T-helper 17 cell (primary cell): ENCODE data around the gene TBC1D3B. TPM values are rescaled to one million over a fixed set of nuclear protein-coding genes. Genes with fewer than 3 reads are reported as not detected.
"Not testable (repeated sequence)": the region's sequence is repeated elsewhere in the genome, so short reads cannot be mapped to it uniquely, and the experiment has no call there.

Experiments used
- ATAC-seq: fragments of 150-1000 bp; cut with Tn5 transposase; 2 replicates; pipeline ENCODE4 v1.10.0; 2021; ENCODE audit warnings: mild to moderate bottlenecking, moderate library complexity
- DNase-seq, 3 donors: peaks; one replicate each; pipeline versions ENCODE4 v3.0.0 to v3.0.0-alpha.2; 2020 to 2021
- H3K9me3 ChIP-seq: one replicate; pipeline ENCODE4 v1.7.0; 2013; ENCODE audit warnings: low read length, mild to moderate bottlenecking; ENCODE audit not compliant: control insufficient read depth, poor library complexity, severe bottlenecking
- H3K27ac Mint-ChIP-seq: one replicate; pipeline ENCODE4 v1.8.0; 2022; ENCODE audit warnings: mild to moderate bottlenecking, moderate library complexity, mixed read lengths
- H3K27me3 Mint-ChIP-seq: one replicate; pipeline ENCODE4 v1.8.0; 2022; ENCODE audit warnings: mixed read lengths
- H3K36me3 Mint-ChIP-seq: one replicate; pipeline ENCODE4 v1.8.0; 2022; ENCODE audit warnings: low read depth, mixed read lengths
- H3K4me1 Mint-ChIP-seq: one replicate; pipeline ENCODE4 v1.8.0; 2022; ENCODE audit warnings: mild to moderate bottlenecking, mixed read lengths
- H3K4me3 Mint-ChIP-seq: one replicate; pipeline ENCODE4 v1.8.0; 2022; ENCODE audit warnings: mild to moderate bottlenecking, moderate library complexity, mixed read lengths
- total RNA-seq, 4 donors: library from RNA in 2 of 4; stranded (reverse) in 2 of 4; gene quantifications; one replicate each; pipeline ENCODE4 v1.2.3 and lab custom pipeline; 2022 to 2026

TBC1D3B gene
- total RNA-seq, 2 donors from 2014 or later = 3.5 to 3.6 TPM

- H3K27ac Mint-ChIP-seq = no peak overlapping the region
- ATAC-seq (no peak), DNase-seq (no peak)
- H3K4me1 Mint-ChIP-seq = peaks cover 6% of the 10 kb centered on the region
- H3K4me3 Mint-ChIP-seq = no peak overlapping the region
- H3K27me3 Mint-ChIP-seq = peaks cover 67% of the 10 kb centered on the region
- no peaks in the 10 kb centered on the region for H3K9me3 ChIP-seq
- H3K36me3 Mint-ChIP-seq = peaks cover 6% of the 10 kb centered on the region
Observed at GRCh38 chr17:36182176-36183000, 6.0 kb upstream of the TBC1D3B start.

- H3K4me1 Mint-ChIP-seq, H3K36me3 Mint-ChIP-seq, H3K9me3 ChIP-seq, H3K27ac Mint-ChIP-seq, DNase-seq, ATAC-seq, H3K4me3 Mint-ChIP-seq: not testable (repeated sequence)
- peaks cover 59% of the 10 kb centered on the region for H3K27me3 Mint-ChIP-seq
Observed at GRCh38 chr17:36181446-36182175, 5.2 kb upstream of the TBC1D3B start.

GRCh38 chr17:36168836-36169235 lies 7.6 kb downstream of the TBC1D3B start:
- H3K36me3 Mint-ChIP-seq, H3K27me3 Mint-ChIP-seq, DNase-seq, H3K9me3 ChIP-seq, H3K4me3 Mint-ChIP-seq, ATAC-seq, H3K4me1 Mint-ChIP-seq, H3K27ac Mint-ChIP-seq: not testable (repeated sequence)

GRCh38 chr17:36153895-36154610 lies 22.4 kb downstream of the TBC1D3B start:
- Mint-ChIP-seq H3K27ac (no peak overlapping the region), H3K4me1 (peaks cover 6% of the 10 kb centered on the region), H3K4me3 (no peak overlapping the region), H3K36me3 (no peaks in the 10 kb centered on the region), H3K27me3 (peaks cover 52% of the 10 kb centered on the region)
- no peaks in the 10 kb centered on the region for H3K9me3 ChIP-seq
- ATAC-seq (no peak), DNase-seq (no peak)

- H3K27me3 Mint-ChIP-seq = peaks cover 57% of the 10 kb centered on the region
- H3K36me3 Mint-ChIP-seq = no peaks in the 10 kb centered on the region
- H3K4me3 Mint-ChIP-seq = no peak overlapping the region
- no peak for DNase-seq
- no peaks in the 10 kb centered on the region for H3K9me3 ChIP-seq
- peaks cover 9% of the 10 kb centered on the region for H3K4me1 Mint-ChIP-seq
- no peak for ATAC-seq
- H3K27ac Mint-ChIP-seq = no peak overlapping the region
Observed at GRCh38 chr17:36152639-36153120, 23.8 kb downstream of the TBC1D3B start.

- no peak overlapping the region for H3K27ac Mint-ChIP-seq
- peaks cover 60% of the 10 kb centered on the region for H3K27me3 Mint-ChIP-seq
Observed at GRCh38 chr17:36151891-36152638, 24.4 kb downstream of the TBC1D3B start.

GRCh38 chr17:36149296-36149820 lies 27.1 kb downstream of the TBC1D3B start:
- Mint-ChIP-seq H3K27ac (no peak overlapping the region), H3K27me3 (peaks cover 54% of the 10 kb centered on the region), H3K4me1 (peaks cover 9% of the 10 kb centered on the region), H3K4me3 (no peak overlapping the region), H3K36me3 (no peaks in the 10 kb centered on the region)
- H3K9me3 ChIP-seq = no peaks in the 10 kb centered on the region
- no peak for ATAC-seq
- no peak for DNase-seq

More at GRCh38 chr17:36151891-36152638, 24.4 kb downstream of the TBC1D3B start:
- no peaks in the 10 kb centered on the region for H3K9me3 ChIP-seq
- DNase-seq (no peak), ATAC-seq (no peak)
- H3K4me3 Mint-ChIP-seq = no peak overlapping the region
- H3K4me1 Mint-ChIP-seq = peaks cover 9% of the 10 kb centered on the region
- no peaks in the 10 kb centered on the region for H3K36me3 Mint-ChIP-seq

GRCh38 chr17:36148559-36149295 lies 27.7 kb downstream of the TBC1D3B start:
- H3K36me3 Mint-ChIP-seq = no peaks in the 10 kb centered on the region
- peaks cover 8% of the 10 kb centered on the region for H3K4me1 Mint-ChIP-seq
- DNase-seq = peak; percentile 13 to 48 (median 25)
- H3K27me3 Mint-ChIP-seq = peaks cover 47% of the 10 kb centered on the region
- ATAC-seq = peak; percentile 87
- no peak overlapping the region for H3K4me3 Mint-ChIP-seq
- no peaks in the 10 kb centered on the region for H3K9me3 ChIP-seq
- no peak overlapping the region for H3K27ac Mint-ChIP-seq

GRCh38 chr17:36147601-36148000 lies 28.8 kb downstream of the TBC1D3B start:
- Mint-ChIP-seq H3K27me3 (peaks cover 36% of the 10 kb centered on the region), H3K36me3 (no peaks in the 10 kb centered on the region), H3K4me1 (peaks cover 9% of the 10 kb centered on the region), H3K27ac (no peak overlapping the region), H3K4me3 (no peak overlapping the region)
- H3K9me3 ChIP-seq = no peaks in the 10 kb centered on the region
- DNase-seq = no peak
- no peak for ATAC-seq

GRCh38 chr17:36144981-36145729 lies 31.3 kb downstream of the TBC1D3B start:
- Mint-ChIP-seq H3K4me3 (no peak overlapping the region), H3K27me3 (peaks cover 38% of the 10 kb centered on the region), H3K27ac (no peak overlapping the region), H3K36me3 (no peaks in the 10 kb centered on the region), H3K4me1 (peaks cover 12% of the 10 kb centered on the region)
- H3K9me3 ChIP-seq = no peaks in the 10 kb centered on the region
- DNase-seq (no peak), ATAC-seq (no peak)

GRCh38 chr17:36144014-36144413 lies 32.4 kb downstream of the TBC1D3B start:
- ATAC-seq = no peak
- Mint-ChIP-seq H3K4me3 (no peak overlapping the region), H3K36me3 (no peaks in the 10 kb centered on the region), H3K27ac (no peak overlapping the region), H3K4me1 (peaks cover 9% of the 10 kb centered on the region), H3K27me3 (peaks cover 27% of the 10 kb centered on the region)
- no peaks in the 10 kb centered on the region for H3K9me3 ChIP-seq
- no peak for DNase-seq
